AG09309 (cell line): Measurements from ENCODE around the gene L3MBTL4.
"Not testable (repeated sequence)": the region's sequence is repeated elsewhere in the genome, so short reads cannot be mapped to it uniquely, and the experiment has no call there.

Experiments used
- DNase-seq: peaks from one replicate; pipeline ENCODE4 v3.0.0-alpha.2; 2010; ENCODE audit warnings: low read depth
- H3K4me3 ChIP-seq: 2 replicates; pipeline ENCODE4 v1.5.1; 2011; ENCODE audit warnings: mild to moderate bottlenecking, low read depth, low read length, moderate library complexity; ENCODE audit not compliant: control insufficient read depth
- CTCF ChIP-seq: IDR thresholded peaks from 2 replicates; pipeline ENCODE4 v1.5.1; 2011; ENCODE audit warnings: mild to moderate bottlenecking, low read depth, low read length, inconsistent platforms; ENCODE audit not compliant: insufficient read depth, control insufficient read depth; ENCODE audit errors: missing control alignments

L3MBTL4 gene

GRCh38 chr18:6056171-6056910 is 358.4 kb downstream of the L3MBTL4 start:
- DNase-seq: peak; percentile 18
- no peak overlapping the region for H3K4me3 ChIP-seq
- TF ChIP-seq CTCF: no peak

GRCh38 chr18:6055711-6056110 is 359.0 kb downstream of the L3MBTL4 start:
- DNase-seq: peak; percentile 17
- no peak overlapping the region for H3K4me3 ChIP-seq
- no peak for TF ChIP-seq CTCF

- TF ChIP-seq CTCF: no peak
- no peak for DNase-seq
- no peak overlapping the region for H3K4me3 ChIP-seq
These were observed 360.4 kb downstream of the L3MBTL4 start for GRCh38 chr18:6054256-6054842.

- no peak overlapping the region for H3K4me3 ChIP-seq
- TF ChIP-seq CTCF: no peak
- no peak for DNase-seq
These were observed 362.2 kb downstream of the L3MBTL4 start for GRCh38 chr18:6052449-6052913.

DNA sequence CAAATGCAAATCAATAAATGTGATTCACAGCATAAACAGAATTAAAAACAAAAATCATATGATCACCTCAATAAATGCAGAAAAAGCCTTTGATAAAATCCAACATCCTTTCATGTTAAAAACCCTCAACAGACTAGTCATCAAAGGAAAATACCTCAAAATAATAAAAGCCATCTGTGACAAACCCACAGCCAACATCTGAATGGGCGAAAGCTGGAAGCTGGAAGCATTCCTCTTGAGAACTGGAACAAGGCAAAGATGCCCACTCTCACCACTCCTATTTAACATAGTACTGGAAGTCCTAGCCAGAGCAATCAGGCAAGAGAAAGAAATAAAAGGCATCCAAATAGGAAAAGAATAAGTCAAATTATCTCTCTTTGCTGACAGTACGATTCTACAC is 367.1 kb downstream of the L3MBTL4 start:
- not testable (repeated sequence) for DNase-seq, H3K4me3 ChIP-seq

- peak; percentile 18 for TF ChIP-seq CTCF
- no peak overlapping the region for H3K4me3 ChIP-seq
- no peak for DNase-seq
These were observed 369.9 kb downstream of the L3MBTL4 start for GRCh38 chr18:6044773-6045172.

DNA sequence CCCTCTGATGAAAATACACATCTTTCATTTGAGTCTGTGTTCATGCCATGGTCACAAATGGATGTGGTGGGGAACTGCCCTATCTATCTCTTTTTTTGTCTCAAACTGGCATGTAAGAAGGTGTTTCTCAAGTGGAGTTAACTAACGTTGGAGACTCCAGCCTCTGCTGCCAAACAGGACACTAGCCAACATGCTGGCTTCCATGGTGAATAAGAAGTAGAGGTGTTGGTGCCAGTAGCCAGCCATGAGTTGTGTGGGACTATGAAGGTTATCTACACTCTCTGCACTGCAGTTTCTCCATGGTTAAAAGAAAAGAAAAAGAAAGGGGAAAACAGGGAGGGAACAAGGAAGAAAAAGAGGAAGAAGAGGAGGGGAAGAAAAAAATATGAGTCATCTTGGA is 370.4 kb downstream of the L3MBTL4 start:
- no peak for TF ChIP-seq CTCF
- no peak overlapping the region for H3K4me3 ChIP-seq
- no peak for DNase-seq
